HepG2 (cell line): ENCODE measurements around the gene CSNK2B. TPM values are rescaled to one million over a fixed set of nuclear protein-coding genes. Genes with fewer than 3 reads are reported as not detected.

Source experiments
- AGO2 ChIP-seq: fragments of 200-400 bp; formaldehyde crosslinking; optimal IDR thresholded peaks from 2 replicates; pipeline ENCODE3; 2017; ENCODE audit warnings: mild to moderate bottlenecking, low read depth, low read length, moderate library complexity
- BCL6 ChIP-seq: IDR thresholded peaks from 2 replicates; pipeline ENCODE4 v1.6.1; 2016; ENCODE audit warnings: missing genetic modification reagents, missing compliant biosample characterization
- CBX2 ChIP-seq, 2 experiments: fragments of 200-600 bp in 1 of 2; sonication (generic); formaldehyde crosslinking in 1 of 2; IDR thresholded peaks; 2 replicates each; pipeline versions ENCODE4 v1.7.0 to v1.8.1; 2018 to 2022; ENCODE audit warnings: low read depth in 2 of 2, low read length in 1 of 2, mild to moderate bottlenecking in 1 of 2, missing genetic modification reagents in 1 of 2
- KAT2B ChIP-seq: fragments of 150-350 bp; IDR thresholded peaks from 2 replicates; pipeline ENCODE4 v1.6.1; 2014; ENCODE audit warnings: low read depth, low read length, borderline replicate concordance
- MNT ChIP-seq: fragments of 450-650 bp; IDR thresholded peaks from 2 replicates; pipeline ENCODE4 v1.6.1; 2016
- MTF1 ChIP-seq: sonication (generic); formaldehyde crosslinking; IDR thresholded peaks from 2 replicates; pipeline ENCODE4 v1.5.0; 2020; ENCODE audit warnings: missing genetic modification reagents
- MXI1 ChIP-seq: IDR thresholded peaks from 3 replicates; pipeline ENCODE4 v1.6.1; 2012; ENCODE audit warnings: low read depth, low read length, inconsistent platforms, borderline replicate concordance
- POLR2G ChIP-seq: fragments of 200-400 bp; formaldehyde crosslinking; IDR thresholded peaks from 2 replicates; pipeline ENCODE4 v1.6.1; 2018; ENCODE audit warnings: mild to moderate bottlenecking, low read depth, low read length, moderate library complexity
- SP1 ChIP-seq, 2 experiments: fragments of 450-650 bp in 1 of 2; sonication (generic) in 1 of 2; formaldehyde crosslinking in 1 of 2; IDR thresholded peaks; 2 replicates each; pipeline versions ENCODE4 v1.4.0 to v1.6.1; 2016 to 2020; ENCODE audit warnings: missing genetic modification reagents in 1 of 2
- USF2 ChIP-seq, 2 experiments: sonication (generic) in 1 of 2; formaldehyde crosslinking in 1 of 2; IDR thresholded peaks; 2 replicates each; pipeline versions ENCODE4 v1.5.1 to v1.6.1; 2011 to 2020; ENCODE audit warnings: borderline replicate concordance in 1 of 2, low read depth in 1 of 2, low read length in 1 of 2, mild to moderate bottlenecking in 1 of 2, missing genetic modification reagents in 1 of 2, moderate library complexity in 1 of 2
- ZC3H13 ChIP-seq: sonication (generic); formaldehyde crosslinking; IDR thresholded peaks from 2 replicates; pipeline ENCODE4 v1.8.1; 2023; ENCODE audit warnings: mild to moderate bottlenecking, missing genetic modification reagents, moderate library complexity
- ZFP41 ChIP-seq: sonication (generic); formaldehyde crosslinking; IDR thresholded peaks from 2 replicates; pipeline ENCODE4 v1.4.0; 2020; ENCODE audit warnings: mild to moderate bottlenecking, missing genetic modification reagents, borderline replicate concordance
- ZIK1 ChIP-seq: sonication (generic); formaldehyde crosslinking; IDR thresholded peaks from 2 replicates; pipeline ENCODE4 v1.5.0; 2020; ENCODE audit warnings: mild to moderate bottlenecking, low read depth, missing genetic modification reagents, borderline replicate concordance
- ZNF143 ChIP-seq: sonication (generic); formaldehyde crosslinking; IDR thresholded peaks from 2 replicates; pipeline ENCODE4 v1.4.0; 2020; ENCODE audit warnings: missing genetic modification reagents
- ZNF281 ChIP-seq: sonication (generic); formaldehyde crosslinking; IDR thresholded peaks from 2 replicates; pipeline ENCODE4 v1.4.0; 2020; ENCODE audit warnings: missing genetic modification reagents, borderline replicate concordance
- ZNF607 ChIP-seq: sonication (generic); formaldehyde crosslinking; IDR thresholded peaks from 2 replicates; pipeline ENCODE4 v1.5.1; 2020; ENCODE audit warnings: missing genetic modification reagents, mild to moderate bottlenecking, borderline replicate concordance
- ZNF644 ChIP-seq: IDR thresholded peaks from 2 replicates; pipeline ENCODE4 v1.6.1; 2016; ENCODE audit warnings: low read depth
- ZNF747 ChIP-seq: sonication (generic); formaldehyde crosslinking; IDR thresholded peaks from 2 replicates; pipeline ENCODE4 v1.8.1; 2023; ENCODE audit warnings: missing genetic modification reagents, mild to moderate bottlenecking, borderline replicate concordance
- ZNF768 ChIP-seq: sonication (generic); formaldehyde crosslinking; IDR thresholded peaks from 2 replicates; pipeline ENCODE4 v1.4.0; 2020; ENCODE audit warnings: missing genetic modification reagents
- ZSCAN25 ChIP-seq: sonication (generic); formaldehyde crosslinking; IDR thresholded peaks from 2 replicates; pipeline ENCODE4 v1.8.0; 2022; ENCODE audit warnings: mild to moderate bottlenecking, missing genetic modification reagents
- polyA plus RNA-seq, 8 experiments: library from polyadenylated mRNA; depleted of rRNA in 3 of 8; stranded (reverse) in 7 of 8; unstranded in 1 of 8; fragments of >200 nt; fragmentation: Illumina TruSeq in 4 of 8; extraction: Trizol in 4 of 8; gene quantifications; 2 replicates each; pipeline versions ENCODE4 v1.2.1 to v1.2.3, GENCODE V29; 2011 to 2016; ENCODE audit warnings: low read depth in 4 of 8, missing spikeins in 1 of 8, mixed read lengths in 1 of 8; ENCODE audit not compliant: insufficient read depth in 1 of 8
- total RNA-seq, 5 experiments: library from RNA; depleted of rRNA; stranded (reverse); fragments of >200 nt; fragmentation: Illumina TruSeq; extraction: Trizol; gene quantifications; 2 replicates each; pipeline ENCODE4 v1.2.3, GENCODE V29; 2016; ENCODE audit warnings: low read depth in 1 of 5
- TF ChIP-seq, protein P1 (sequence below): sonication (generic); formaldehyde crosslinking; IDR thresholded peaks from 2 replicates; pipeline ENCODE4 v1.5.1; 2020; ENCODE audit warnings: missing genetic modification reagents, mild to moderate bottlenecking, borderline replicate concordance

Gene CSNK2B
- total and polyA plus RNA-seq, 2 of the 13 experiments (the other 11 are each of a cell fraction or from before 2014, with no cell fraction given), result 111 to 296 TPM

DNA sequence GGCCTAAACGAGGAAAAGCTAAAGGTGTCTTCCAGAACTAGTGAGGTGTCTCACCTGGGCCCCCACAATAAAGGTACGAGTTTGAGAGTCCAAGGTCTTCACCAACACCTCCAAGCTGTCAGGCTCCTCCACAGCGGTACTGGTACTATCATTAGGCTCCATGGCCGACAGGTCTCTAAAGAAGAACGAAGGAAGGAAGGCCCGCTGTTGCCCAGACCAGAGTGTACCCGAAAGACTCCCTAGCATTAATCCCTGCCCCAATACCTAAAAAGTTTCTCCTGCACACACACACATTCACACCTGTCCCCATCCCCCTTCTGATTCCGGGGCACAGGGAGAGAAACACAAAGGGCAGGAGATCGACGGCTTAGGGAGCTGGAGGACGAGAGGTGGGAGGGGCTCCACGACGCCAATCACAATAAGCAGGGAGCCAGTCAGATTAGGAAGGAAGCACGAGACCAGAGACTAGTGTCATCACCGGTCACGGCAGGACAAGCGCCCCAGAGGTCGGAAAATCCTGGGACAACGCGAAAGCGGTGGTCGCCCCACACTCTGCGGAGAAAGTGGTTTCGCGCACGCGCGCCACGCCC, 14.2 kb upstream of the CSNK2B start (continued):
- TF ChIP-seq, protein P1, sequence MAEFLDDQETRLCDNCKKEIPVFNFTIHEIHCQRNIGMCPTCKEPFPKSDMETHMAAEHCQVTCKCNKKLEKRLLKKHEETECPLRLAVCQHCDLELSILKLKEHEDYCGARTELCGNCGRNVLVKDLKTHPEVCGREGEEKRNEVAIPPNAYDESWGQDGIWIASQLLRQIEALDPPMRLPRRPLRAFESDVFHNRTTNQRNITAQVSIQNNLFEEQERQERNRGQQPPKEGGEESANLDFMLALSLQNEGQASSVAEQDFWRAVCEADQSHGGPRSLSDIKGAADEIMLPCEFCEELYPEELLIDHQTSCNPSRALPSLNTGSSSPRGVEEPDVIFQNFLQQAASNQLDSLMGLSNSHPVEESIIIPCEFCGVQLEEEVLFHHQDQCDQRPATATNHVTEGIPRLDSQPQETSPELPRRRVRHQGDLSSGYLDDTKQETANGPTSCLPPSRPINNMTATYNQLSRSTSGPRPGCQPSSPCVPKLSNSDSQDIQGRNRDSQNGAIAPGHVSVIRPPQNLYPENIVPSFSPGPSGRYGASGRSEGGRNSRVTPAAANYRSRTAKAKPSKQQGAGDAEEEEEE (CRISPR knock-in tag), result peak; percentile 76; the same call in 1 of the 2 replicates
- TF ChIP-seq ZNF607 (CRISPR knock-in tag), result no peak
- TF ChIP-seq ZNF747, result no peak
- TF ChIP-seq ZC3H13, result no peak
- no peak for TF ChIP-seq USF2 (IDR thresholded peaks at IDR 0.05; ENCODE audit: low read depth, low read length)
- TF ChIP-seq USF2 (CRISPR knock-in tag; IDR thresholded peaks at IDR 0.05; ENCODE audit: borderline replicate concordance), result no peak
- TF ChIP-seq BCL6, result no peak
- no peak for TF ChIP-seq POLR2G
- peak; percentile 41 for TF ChIP-seq MNT
- no peak for TF ChIP-seq SP1 (IDR thresholded peaks at IDR 0.05)
- TF ChIP-seq SP1 (CRISPR knock-in tag; IDR thresholded peaks at IDR 0.05), result 0 out of 2 replicates have a peak, but pooled peaks have one; percentile 42
- TF ChIP-seq ZFP41 (CRISPR knock-in tag), result peak; percentile 79
- no peak for TF ChIP-seq CBX2 (IDR thresholded peaks at IDR 0.05; ENCODE audit: low read depth, low read length)
- no peak for TF ChIP-seq CBX2 (CRISPR knock-in tag; IDR thresholded peaks at IDR 0.05; ENCODE audit: low read depth)
- no peak for TF ChIP-seq KAT2B
- TF ChIP-seq MXI1, result peak; percentile 55; the same call in 2 of the 3 replicates
- TF ChIP-seq ZSCAN25 (CRISPR knock-in tag), result no peak
- TF ChIP-seq ZNF281 (CRISPR knock-in tag), result 0 out of 2 replicates have a peak, but pooled peaks have one; percentile 40
- 0 out of 2 replicates have a peak, but pooled peaks have one; percentile 57 for TF ChIP-seq ZIK1 (CRISPR knock-in tag)
- TF ChIP-seq AGO2, result no peak
- peak; percentile 44; the same call in 1 of the 2 replicates for TF ChIP-seq ZNF143 (CRISPR knock-in tag)
- 0 out of 2 replicates have a peak, but pooled peaks have one; percentile 14 for TF ChIP-seq ZNF768
- no peak for TF ChIP-seq MTF1 (CRISPR knock-in tag)
- TF ChIP-seq ZNF644 (CRISPR knock-in tag), result no peak
